Ascending aorta (tissue), 2 donors: Measurements from ENCODE around the gene GRAMD4. TPM values are rescaled to one million over a fixed set of nuclear protein-coding genes. Genes with fewer than 3 reads are reported as not detected.

Experiments used
- DNase-seq, 2 donors: peaks; one replicate each; pipeline ENCODE4 v3.0.0-alpha.2; 2019; ENCODE audit warnings: low spot score in 2 of 2
- H3K27ac ChIP-seq, 2 donors: fragments of 200-600 bp; sonication (generic); one replicate each; pipeline ENCODE4 v1.5.1; 2016 to 2017; ENCODE audit warnings: mild to moderate bottlenecking in 1 of 2
- H3K27me3 ChIP-seq: fragments of 200-600 bp; sonication (generic); one replicate; pipeline ENCODE4 v1.5.1; 2017
- H3K36me3 ChIP-seq, 2 donors: fragments of 200-600 bp; sonication (generic); one replicate each; pipeline ENCODE4 v1.5.1; 2016
- H3K4me1 ChIP-seq, 2 donors: fragments of 200-600 bp; sonication (generic); one replicate each; pipeline ENCODE4 v1.5.1; 2016 to 2017; ENCODE audit warnings: mild to moderate bottlenecking in 1 of 2
- H3K4me3 ChIP-seq, 2 donors: fragments of 200-600 bp; sonication (generic); one replicate each; pipeline ENCODE4 v1.5.1; 2016 to 2017; ENCODE audit warnings: mild to moderate bottlenecking in 1 of 2
- H3K9me3 ChIP-seq, 2 donors: fragments of 200-600 bp; sonication (generic); one replicate each; pipeline ENCODE4 v1.5.1; 2016
- intact Hi-C: fragments of 100-400 bp; cut with DNase I; formaldehyde crosslinking; loops from one replicate; pipeline ENCODE4 v1.15.1; 2023
- total RNA-seq: library from RNA; depleted of rRNA; stranded (reverse); fragments of >200 nt; gene quantifications from one replicate; pipeline ENCODE4 v1.1.0, GENCODE V29; 2016
- TF ChIP-seq, protein P1 (sequence below), 3 experiments: fragments of 200-600 bp in 2 of 3; fragments of 450-650 bp in 1 of 3; sonication (generic) in 2 of 3; IDR thresholded peaks; one replicate each; pipeline ENCODE4 v1.5.1; 2016 to 2019; ENCODE audit warnings: antibody characterized with exemption in 3 of 3, mild to moderate bottlenecking in 1 of 3, moderate library complexity in 1 of 3

Gene GRAMD4
- total RNA-seq, 1 donor from 2014 or later = 20.2 TPM

- TF ChIP-seq, protein P1, sequence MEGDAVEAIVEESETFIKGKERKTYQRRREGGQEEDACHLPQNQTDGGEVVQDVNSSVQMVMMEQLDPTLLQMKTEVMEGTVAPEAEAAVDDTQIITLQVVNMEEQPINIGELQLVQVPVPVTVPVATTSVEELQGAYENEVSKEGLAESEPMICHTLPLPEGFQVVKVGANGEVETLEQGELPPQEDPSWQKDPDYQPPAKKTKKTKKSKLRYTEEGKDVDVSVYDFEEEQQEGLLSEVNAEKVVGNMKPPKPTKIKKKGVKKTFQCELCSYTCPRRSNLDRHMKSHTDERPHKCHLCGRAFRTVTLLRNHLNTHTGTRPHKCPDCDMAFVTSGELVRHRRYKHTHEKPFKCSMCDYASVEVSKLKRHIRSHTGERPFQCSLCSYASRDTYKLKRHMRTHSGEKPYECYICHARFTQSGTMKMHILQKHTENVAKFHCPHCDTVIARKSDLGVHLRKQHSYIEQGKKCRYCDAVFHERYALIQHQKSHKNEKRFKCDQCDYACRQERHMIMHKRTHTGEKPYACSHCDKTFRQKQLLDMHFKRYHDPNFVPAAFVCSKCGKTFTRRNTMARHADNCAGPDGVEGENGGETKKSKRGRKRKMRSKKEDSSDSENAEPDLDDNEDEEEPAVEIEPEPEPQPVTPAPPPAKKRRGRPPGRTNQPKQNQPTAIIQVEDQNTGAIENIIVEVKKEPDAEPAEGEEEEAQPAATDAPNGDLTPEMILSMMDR (IDR thresholded peaks at IDR 0.05) = no peak
- no peak overlapping the region for H3K27ac ChIP-seq
- H3K9me3 ChIP-seq = no peaks in the 10 kb centered on the region
- no peaks in the 10 kb centered on the region for H3K27me3 ChIP-seq
- no peak for DNase-seq
- H3K4me3 ChIP-seq = no peak overlapping the region
- intact Hi-C loops = no loop called here
- peaks cover 6 to 7% of the 10 kb centered on the region in 2 donors for H3K36me3 ChIP-seq
- H3K4me1 ChIP-seq = no peaks in the 10 kb centered on the region
Measured at GRCh38 chr22:46726986-46727317, 106.8 kb downstream of the GRAMD4 start.

DNA sequence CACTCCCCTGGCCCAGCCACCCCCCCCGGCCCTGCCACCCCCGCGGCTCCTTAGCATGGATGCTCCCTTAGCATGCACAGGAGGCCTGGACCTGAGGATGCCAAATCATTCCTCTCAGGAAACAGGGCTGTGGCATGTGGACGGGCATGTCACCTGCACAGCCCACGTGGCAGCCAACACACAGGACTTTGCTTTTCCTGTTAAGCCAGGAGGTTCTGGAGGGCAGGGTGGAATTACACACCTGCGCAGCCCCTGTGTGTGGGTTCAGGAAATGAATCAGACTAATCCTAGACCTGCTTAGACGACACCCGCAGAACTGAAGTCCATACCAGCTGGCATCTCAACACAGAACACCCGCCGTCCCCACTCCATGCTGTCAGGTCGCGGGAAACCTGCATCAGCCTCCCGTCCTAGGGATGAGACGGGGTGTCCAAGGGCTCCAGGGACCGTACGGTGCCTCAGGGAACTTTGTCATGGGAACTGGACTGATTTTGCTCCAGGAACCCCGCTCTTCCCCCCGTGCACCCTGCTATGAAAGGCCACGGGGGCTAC lies 107.7 kb downstream of the GRAMD4 start:
- Histone ChIP-seq H3K4me1 (no peaks in the 10 kb centered on the region), H3K36me3 (peaks cover 6 to 7% of the 10 kb centered on the region in 2 donors), H3K27ac (no peak overlapping the region), H3K4me3 (no peak overlapping the region), H3K27me3 (no peaks in the 10 kb centered on the region), H3K9me3 (no peaks in the 10 kb centered on the region)
- intact Hi-C loops = no loop called here
- TF ChIP-seq, protein P1 (IDR thresholded peaks at IDR 0.05) = no peak
- DNase-seq = no peak

GRCh38 chr22:46728470-46728869 lies 108.3 kb downstream of the GRAMD4 start:
- Histone ChIP-seq H3K9me3 (no peaks in the 10 kb centered on the region), H3K4me1 (no peaks in the 10 kb centered on the region), H3K27me3 (no peaks in the 10 kb centered on the region), H3K36me3 (peaks cover 6 to 7% of the 10 kb centered on the region in 2 donors), H3K4me3 (no peak overlapping the region), H3K27ac (no peak overlapping the region)
- DNase-seq = no peak
- TF ChIP-seq, protein P1 (IDR thresholded peaks at IDR 0.05) = no peak
- intact Hi-C loops = no loop called here

Other genes with a start within 250 kb of the GRAMD4 start
- 10.5 TPM for gene CELSR1, start 82.8 kb upstream of the GRAMD4 start, total RNA-seq
- 27.5 TPM for gene CERK, start 117.9 kb downstream of the GRAMD4 start, total RNA-seq
- gene TBC1D22A, start 142.3 kb downstream of the GRAMD4 start, total RNA-seq = 87.8 TPM